Neuron (in vitro differentiated cells): ENCODE data around the gene ABLIM2.

Source experiments
- H2AFZ ChIP-seq: one replicate; pipeline ENCODE4 v1.6.1; 2013; ENCODE audit warnings: low read depth, mild to moderate bottlenecking, inconsistent platforms, low read length, moderate library complexity
- H3K27me3 ChIP-seq: one replicate; pipeline ENCODE4 v1.6.1; 2013; ENCODE audit warnings: low read length; ENCODE audit not compliant: insufficient read depth
- H3K36me3 ChIP-seq: one replicate; pipeline ENCODE4 v1.6.1; 2013; ENCODE audit warnings: low read length; ENCODE audit not compliant: insufficient read depth
- H3K4me1 ChIP-seq: one replicate; pipeline ENCODE4 v1.6.1; 2013; ENCODE audit warnings: low read length; ENCODE audit not compliant: insufficient read depth
- H3K4me3 ChIP-seq: 2 replicates; pipeline ENCODE4 v1.5.1; 2013; ENCODE audit warnings: mild to moderate bottlenecking, low read length, moderate library complexity
- H3K9me3 ChIP-seq: one replicate; pipeline ENCODE4 v1.6.1; 2013; ENCODE audit warnings: low read length

Gene ABLIM2

DNA sequence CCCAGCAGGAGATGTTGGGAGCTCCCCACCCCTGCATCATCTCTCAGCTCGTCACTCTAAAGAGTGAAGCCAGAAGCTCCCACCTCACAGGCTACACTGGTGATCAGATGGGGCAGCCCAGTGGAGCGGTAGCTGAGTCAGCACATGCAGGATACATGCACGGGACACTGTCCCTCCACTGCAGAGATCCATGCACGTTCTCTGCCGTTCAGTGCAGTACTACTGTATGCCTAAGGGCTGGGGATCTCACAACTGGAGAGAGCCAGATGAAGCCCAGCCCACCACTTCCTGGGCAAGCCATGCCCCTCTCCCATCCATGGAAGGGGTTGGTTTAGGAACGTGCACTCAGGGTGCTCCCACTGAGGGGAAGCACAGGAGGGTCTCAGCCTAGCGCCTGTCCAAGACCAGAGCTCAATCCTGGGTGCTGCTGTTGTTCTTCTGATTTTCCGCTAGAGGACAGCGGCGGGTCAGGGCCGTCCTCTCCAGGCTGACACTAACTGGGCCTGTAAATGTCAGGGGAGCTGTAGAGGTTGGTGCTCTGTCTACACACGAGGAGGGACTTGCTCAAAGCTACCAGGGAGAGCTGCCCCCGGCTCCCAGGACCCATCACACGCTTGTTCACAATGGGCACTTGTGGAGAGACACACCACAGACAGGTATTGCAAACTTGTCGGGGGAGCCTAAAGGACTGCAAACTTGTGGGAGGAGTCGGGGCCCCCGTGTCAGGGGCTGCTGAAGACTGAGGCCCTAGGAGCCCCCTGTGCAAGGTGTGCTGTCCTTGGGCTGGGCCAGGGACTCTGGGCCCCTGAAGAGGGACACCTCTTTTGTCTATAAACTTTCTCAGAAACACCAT, 18.2 kb upstream of the ABLIM2 start:
- Histone ChIP-seq H3K27me3 (no peaks in the 10 kb centered on the region), H2AFZ (no peak overlapping the region), H3K9me3 (no peaks in the 10 kb centered on the region), H3K4me1 (no peaks in the 10 kb centered on the region), H3K36me3 (no peaks in the 10 kb centered on the region), H3K4me3 (no peak overlapping the region)

DNA sequence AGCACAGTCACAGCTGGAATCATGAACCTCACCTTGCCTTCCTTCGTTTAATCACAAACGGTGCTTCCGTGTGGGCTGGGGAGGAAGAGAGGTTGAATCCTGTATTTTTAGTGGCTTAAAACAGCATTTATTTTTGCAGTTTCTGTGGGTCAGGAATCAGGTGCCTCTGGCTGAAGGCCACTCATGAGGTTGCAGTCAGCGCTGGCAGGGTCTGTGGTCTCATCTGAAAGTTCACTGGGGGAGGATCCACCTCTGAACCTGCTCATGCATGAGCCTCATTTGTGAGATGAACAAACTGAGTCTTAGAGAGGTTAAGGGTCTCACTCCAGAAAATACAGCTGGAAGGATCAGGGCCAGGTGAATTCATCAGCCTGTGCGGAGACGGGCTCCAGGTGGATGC, 17.1 kb upstream of the ABLIM2 start:
- no peaks in the 10 kb centered on the region for H3K9me3 ChIP-seq
- no peaks in the 10 kb centered on the region for H3K27me3 ChIP-seq
- H3K4me1 ChIP-seq, result no peaks in the 10 kb centered on the region
- no peak overlapping the region for H2AFZ ChIP-seq
- no peaks in the 10 kb centered on the region for H3K36me3 ChIP-seq
- H3K4me3 ChIP-seq, result no peak overlapping the region

DNA sequence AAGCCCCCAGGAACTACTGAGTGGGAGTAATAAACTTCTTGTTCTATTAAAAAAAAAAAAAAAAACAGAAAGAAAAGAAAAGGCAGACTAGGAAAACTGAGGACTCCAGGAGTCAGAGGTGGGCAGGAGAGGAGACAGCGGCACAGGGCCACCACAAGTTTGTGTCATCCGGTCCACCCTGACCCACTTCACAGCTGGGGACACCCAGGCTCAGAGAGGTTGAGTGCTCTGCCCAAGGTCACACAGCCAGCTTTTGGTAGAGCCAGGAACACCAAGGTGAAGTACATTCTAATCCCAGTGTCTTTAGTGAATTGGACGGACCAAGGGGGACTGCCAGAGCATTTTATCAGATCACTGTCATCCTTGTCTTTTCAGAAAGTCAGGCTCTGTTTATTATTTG, 16.4 kb upstream of the ABLIM2 start:
- Histone ChIP-seq H3K4me3 (no peak overlapping the region), H2AFZ (no peak overlapping the region)

DNA sequence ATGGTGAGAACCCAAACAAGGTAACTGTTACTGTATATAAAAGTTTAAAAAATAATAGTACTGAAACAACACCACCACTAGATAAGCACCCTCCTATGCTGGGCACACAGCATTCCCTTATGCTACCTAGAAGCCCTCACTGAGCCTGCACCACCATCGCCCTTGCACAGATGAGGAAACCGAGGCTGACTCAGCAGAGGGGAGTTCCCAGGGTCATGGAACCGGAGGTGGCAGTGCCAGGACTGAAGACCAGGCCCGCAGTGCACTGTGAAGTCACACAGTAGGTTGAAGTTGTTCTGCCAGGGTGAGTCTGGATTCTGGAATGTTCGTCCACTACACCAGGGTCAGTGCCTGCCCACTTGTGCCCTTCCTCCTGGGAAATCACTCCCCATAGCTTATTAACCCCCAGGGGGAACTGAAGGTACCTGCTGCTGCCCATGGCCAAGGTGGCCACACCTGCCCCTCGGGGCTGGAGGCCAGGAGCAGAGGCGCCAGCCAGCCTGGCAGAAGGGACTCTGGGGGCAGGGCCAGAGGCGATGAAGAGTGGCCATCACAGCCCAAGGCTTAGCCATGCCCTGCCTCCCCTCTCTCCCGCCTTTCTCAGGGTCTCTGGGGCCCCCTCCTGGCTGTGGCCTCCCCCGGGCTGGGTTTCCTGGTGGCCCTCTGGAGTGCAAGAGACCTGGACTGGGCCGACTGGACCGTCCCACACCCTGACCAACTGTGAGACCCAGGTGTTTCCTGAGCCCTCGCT, 15.1 kb upstream of the ABLIM2 start:
- H3K4me1 ChIP-seq, result no peaks in the 10 kb centered on the region
- no peaks in the 10 kb centered on the region for H3K36me3 ChIP-seq
- no peaks in the 10 kb centered on the region for H3K9me3 ChIP-seq
- no peak overlapping the region for H2AFZ ChIP-seq
- no peak overlapping the region for H3K4me3 ChIP-seq
- no peaks in the 10 kb centered on the region for H3K27me3 ChIP-seq

More for the DNA sequence above, 16.4 kb upstream of the ABLIM2 start:
- Histone ChIP-seq H3K9me3 (no peaks in the 10 kb centered on the region), H3K4me1 (no peaks in the 10 kb centered on the region), H3K27me3 (no peaks in the 10 kb centered on the region), H3K36me3 (no peaks in the 10 kb centered on the region)

DNA sequence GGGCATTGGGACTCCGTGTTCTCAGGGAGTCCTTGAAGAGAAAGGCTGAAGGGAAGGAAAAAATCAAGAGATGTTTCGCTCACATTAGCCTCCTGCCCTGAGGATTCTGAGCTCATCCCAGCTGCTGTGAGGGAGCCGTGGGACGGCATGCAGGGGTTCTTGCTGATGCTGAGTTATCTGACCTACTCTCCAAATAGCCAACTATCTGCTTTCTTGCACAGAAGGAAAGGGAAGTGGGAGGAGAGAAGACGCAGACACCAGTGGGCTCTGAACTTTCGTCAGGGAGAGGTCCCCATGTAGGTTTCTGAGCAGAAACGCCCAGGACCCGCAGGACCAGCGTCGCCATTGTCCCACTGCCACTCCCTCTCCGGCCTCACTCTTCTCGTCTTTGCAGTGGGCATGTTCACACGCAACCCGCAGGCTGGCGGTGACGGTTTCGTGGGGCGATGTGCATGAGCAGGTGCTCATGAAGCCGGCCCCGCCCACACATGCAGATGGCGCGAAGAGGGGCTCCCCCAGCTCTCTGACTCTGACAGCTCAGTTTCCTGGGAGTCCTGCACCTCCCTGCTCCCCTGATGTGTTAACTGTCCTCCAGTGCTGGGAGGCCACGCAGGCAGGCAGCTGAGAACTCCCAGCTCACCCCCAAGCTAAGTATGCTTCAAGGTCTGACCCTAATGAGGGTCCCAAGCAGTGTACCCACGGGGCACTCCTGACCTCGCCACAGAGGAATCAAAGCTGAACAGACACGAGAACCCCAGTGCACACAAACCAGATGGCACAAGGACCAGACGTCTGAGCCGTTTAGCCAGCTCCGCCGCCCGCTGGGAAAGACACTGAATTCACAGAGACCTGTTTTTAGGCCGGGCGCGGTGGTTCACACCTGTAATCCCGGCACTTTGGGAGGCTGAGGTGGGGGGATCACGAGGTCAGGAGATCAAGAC, 13.6 kb upstream of the ABLIM2 start:
- Histone ChIP-seq H3K4me1 (no peaks in the 10 kb centered on the region), H3K4me3 (no peak overlapping the region), H2AFZ (no peak overlapping the region), H3K27me3 (no peaks in the 10 kb centered on the region), H3K9me3 (no peaks in the 10 kb centered on the region), H3K36me3 (no peaks in the 10 kb centered on the region)

DNA sequence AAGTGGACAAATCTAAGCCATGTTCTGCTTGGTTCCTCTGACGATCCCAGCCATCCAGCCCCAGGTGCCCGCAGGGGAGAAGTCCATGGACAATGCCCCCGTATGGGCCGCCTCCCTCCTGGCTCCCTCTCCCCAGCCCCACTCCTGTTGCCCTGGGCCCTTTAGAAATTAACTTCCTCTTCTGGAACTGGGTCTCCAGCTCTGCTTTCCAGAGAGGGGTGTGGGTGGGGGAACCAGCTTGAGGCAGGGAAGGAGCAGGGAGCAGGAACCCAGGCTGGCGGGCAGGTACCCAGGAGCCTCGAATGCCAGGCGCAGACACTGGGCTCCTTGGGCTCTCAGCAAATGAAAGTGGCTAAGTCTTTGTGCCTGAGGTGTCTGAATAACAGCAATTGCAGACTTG, 12.7 kb upstream of the ABLIM2 start:
- H3K4me3 ChIP-seq, result no peak overlapping the region
- H3K36me3 ChIP-seq, result no peaks in the 10 kb centered on the region
- H3K9me3 ChIP-seq, result no peaks in the 10 kb centered on the region
- H3K4me1 ChIP-seq, result no peaks in the 10 kb centered on the region
- no peaks in the 10 kb centered on the region for H3K27me3 ChIP-seq
- no peak overlapping the region for H2AFZ ChIP-seq

DNA sequence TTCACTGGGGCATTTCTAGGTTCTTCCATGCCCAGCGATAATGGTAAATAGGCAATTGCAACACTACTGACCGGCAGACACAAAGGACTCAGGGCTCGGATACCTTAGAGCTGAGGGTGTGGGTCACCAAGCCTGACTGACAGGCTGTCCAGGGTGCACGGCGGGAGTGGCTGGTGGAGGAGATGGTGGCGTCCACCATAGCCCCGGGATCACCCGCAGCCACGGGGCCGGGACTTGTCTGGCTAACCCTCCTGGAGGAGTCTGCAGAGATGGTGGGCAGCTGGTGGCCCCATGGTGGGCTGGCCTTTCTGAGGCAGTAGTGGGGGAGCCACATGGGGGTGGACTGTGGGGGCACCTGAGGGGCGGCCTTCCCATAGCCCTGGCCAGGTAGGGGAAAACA, 11.7 kb upstream of the ABLIM2 start:
- H3K4me3 ChIP-seq, result no peak overlapping the region

DNA sequence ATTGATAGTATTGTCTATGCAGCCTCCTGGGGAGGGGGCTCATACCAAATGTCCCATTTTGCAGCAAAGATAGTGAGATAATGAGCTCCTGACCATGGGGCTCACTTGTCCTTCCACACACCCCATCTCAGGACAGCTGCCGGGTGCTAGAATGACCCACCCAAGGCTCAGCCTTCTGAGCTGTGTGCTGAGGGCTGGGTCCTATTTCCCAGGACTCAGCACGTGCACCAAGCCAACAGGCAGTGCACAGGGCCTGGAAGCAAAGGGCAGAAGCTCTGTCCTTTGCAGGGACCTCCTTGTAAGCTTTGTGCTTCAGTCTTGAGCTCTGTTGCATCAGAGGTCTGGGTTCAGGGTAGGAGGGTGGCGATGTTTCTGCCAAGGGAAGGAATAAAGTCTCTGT, 11.2 kb upstream of the ABLIM2 start:
- Histone ChIP-seq H3K9me3 (no peaks in the 10 kb centered on the region), H3K4me3 (no peak overlapping the region), H3K4me1 (no peaks in the 10 kb centered on the region), H3K27me3 (no peaks in the 10 kb centered on the region), H2AFZ (no peak overlapping the region), H3K36me3 (no peaks in the 10 kb centered on the region)

More for the DNA sequence above, 11.7 kb upstream of the ABLIM2 start:
- H3K27me3 ChIP-seq, result no peaks in the 10 kb centered on the region
- no peaks in the 10 kb centered on the region for H3K4me1 ChIP-seq
- no peak overlapping the region for H2AFZ ChIP-seq
- no peaks in the 10 kb centered on the region for H3K36me3 ChIP-seq
- H3K9me3 ChIP-seq, result no peaks in the 10 kb centered on the region

DNA sequence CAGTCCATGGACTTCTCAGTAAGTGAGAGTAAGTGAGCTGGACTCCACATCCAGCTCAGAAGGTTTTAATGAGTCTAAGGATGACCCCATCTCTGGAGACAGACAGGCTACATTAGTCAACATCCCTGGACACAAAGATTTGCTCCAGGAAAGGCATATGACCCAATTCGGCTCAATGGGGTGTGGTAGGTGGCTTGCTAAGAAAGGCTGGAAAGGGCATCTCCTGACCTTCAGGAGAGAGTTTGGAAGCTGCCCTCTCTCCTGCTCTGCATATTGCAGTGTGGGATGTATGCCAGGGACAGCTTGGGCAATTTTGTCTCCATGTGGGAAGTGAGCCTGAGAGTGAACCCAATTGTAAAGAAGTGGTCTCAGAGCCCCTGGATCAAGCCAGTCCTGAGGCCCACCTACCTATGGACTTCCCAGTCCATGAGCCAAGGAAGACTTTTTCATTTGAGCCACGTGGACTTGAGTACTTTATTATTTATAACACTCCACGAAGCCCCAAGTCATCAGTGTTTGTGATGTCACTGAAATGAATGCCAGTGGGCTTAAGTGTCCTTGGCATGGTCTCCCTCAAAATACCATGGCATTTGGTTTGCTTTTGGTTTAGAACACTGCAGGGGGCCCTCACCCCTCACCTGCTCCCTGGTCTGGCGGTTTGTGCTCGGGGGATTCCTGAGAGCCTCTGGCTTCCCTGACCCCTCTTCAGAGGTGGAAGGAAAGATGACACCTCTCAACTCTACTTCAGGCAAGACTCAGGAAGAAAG, 10.4 kb upstream of the ABLIM2 start:
- H2AFZ ChIP-seq, result no peak overlapping the region
- H3K36me3 ChIP-seq, result no peaks in the 10 kb centered on the region

DNA sequence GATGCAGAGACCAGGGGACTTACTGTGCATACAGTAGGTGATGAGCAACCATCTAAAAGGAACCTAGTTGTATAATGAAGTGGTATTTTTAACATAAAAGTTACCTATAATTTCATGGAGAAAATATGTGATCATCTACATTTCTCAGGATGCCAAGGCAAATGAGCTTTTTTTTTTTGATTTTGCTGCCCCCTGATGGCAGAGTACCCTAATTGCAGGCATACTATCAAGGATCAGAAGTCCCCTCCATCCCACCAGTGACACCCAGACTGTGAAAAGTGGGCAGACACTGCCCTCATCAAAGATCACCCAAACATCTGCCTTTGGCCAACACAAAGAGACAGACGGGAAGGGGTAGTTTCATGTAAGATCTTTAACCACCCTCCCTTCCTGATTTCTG, 9.6 kb upstream of the ABLIM2 start:
- H3K36me3 ChIP-seq, result no peaks in the 10 kb centered on the region
- H2AFZ ChIP-seq, result no peak overlapping the region
- H3K9me3 ChIP-seq, result no peaks in the 10 kb centered on the region
- peaks cover 12% of the 10 kb centered on the region for H3K27me3 ChIP-seq
- H3K4me3 ChIP-seq, result no peak overlapping the region
- no peaks in the 10 kb centered on the region for H3K4me1 ChIP-seq

More for the DNA sequence above, 10.4 kb upstream of the ABLIM2 start:
- Histone ChIP-seq H3K4me1 (no peaks in the 10 kb centered on the region), H3K27me3 (peaks cover 6% of the 10 kb centered on the region), H3K9me3 (no peaks in the 10 kb centered on the region), H3K4me3 (no peak overlapping the region)

DNA sequence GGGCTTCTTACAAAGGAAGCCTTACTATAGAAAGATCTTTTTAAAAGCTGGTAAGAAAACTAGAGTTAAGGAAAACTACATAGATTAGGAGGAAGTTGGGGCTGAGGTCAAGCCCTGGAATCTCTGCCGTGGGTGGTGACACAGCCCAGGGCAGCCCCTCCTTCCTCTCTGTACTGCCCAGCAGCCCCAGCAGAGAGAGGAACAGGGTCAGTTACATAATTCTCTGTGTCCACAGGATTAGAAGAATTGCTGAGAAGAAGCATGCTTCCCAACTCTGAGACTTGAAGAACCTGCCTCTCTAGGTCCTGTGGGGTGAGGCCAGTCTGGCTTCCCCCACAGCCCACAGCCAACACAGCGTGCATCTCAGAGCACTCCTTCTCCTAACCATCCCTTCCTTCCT, 9.2 kb upstream of the ABLIM2 start:
- no peaks in the 10 kb centered on the region for H3K36me3 ChIP-seq
- H3K4me1 ChIP-seq, result no peaks in the 10 kb centered on the region
- peaks cover 15% of the 10 kb centered on the region for H3K27me3 ChIP-seq
- H2AFZ ChIP-seq, result no peak overlapping the region
- no peak overlapping the region for H3K4me3 ChIP-seq
- H3K9me3 ChIP-seq, result no peaks in the 10 kb centered on the region

DNA sequence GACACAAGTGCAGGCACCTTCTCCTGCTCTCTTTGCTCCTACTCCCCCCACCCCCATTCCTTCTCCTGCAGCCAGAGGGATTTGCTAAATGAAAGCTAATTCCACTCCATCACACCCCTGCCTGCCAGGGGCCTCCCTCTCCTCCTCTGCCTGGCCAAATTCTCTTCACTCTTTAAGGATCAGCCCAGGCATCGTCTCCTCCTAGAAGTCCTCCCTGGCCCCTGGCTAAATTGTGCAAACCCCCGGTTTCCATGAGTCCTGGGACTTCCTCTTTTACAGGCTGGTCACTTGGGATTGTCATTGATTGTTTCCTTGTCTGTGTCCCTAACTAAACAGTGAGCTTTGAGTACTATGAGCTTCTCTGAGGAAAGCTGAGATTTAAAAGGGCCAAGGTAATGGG, 8.7 kb upstream of the ABLIM2 start:
- no peak overlapping the region for H2AFZ ChIP-seq
- no peaks in the 10 kb centered on the region for H3K36me3 ChIP-seq
- H3K4me3 ChIP-seq, result no peak overlapping the region
- peaks cover 17% of the 10 kb centered on the region for H3K27me3 ChIP-seq
- H3K9me3 ChIP-seq, result no peaks in the 10 kb centered on the region
- no peaks in the 10 kb centered on the region for H3K4me1 ChIP-seq
